SK-N-SH treated with all-trans-retinoic acid at 6 μM for 48 hours (cell line): ENCODE results near the gene MVK.

ENCODE experiments used
- ATAC-seq: fragments of 200-7000 bp; cut with Tn5 transposase; 3 replicates; pipeline ENCODE4 v1.9.1; 2020; ENCODE audit warnings: mild to moderate bottlenecking, moderate library complexity
- BACH2 ChIP-seq: fragments of 250-450 bp; sonication (Bioruptor Pico); IDR thresholded peaks from 2 replicates; pipeline ENCODE4 v1.9.0; 2021; ENCODE audit warnings: mild to moderate bottlenecking, borderline replicate concordance
- CSDC2 ChIP-seq: fragments of 250-450 bp; sonication (Bioruptor Pico); IDR thresholded peaks from 2 replicates; pipeline ENCODE4 v1.5.0; 2020; ENCODE audit warnings: mild to moderate bottlenecking, moderate library complexity
- GLIS3 ChIP-seq: fragments of 250-450 bp; sonication (Bioruptor Pico); IDR thresholded peaks from 2 replicates; pipeline ENCODE4 v1.5.0; 2020; ENCODE audit warnings: mild to moderate bottlenecking, moderate library complexity
- ISL1 ChIP-seq: fragments of 250-450 bp; sonication (Bioruptor Pico); IDR thresholded peaks from 2 replicates; pipeline ENCODE4 v2.1.2; 2022; ENCODE audit warnings: mild to moderate bottlenecking, moderate library complexity
- OSR1 ChIP-seq: fragments of 250-450 bp; sonication (Bioruptor Pico); IDR thresholded peaks from 2 replicates; pipeline ENCODE4 v1.8.0; 2022; ENCODE audit warnings: moderate library complexity, mild to moderate bottlenecking, inconsistent platforms
- PPARA ChIP-seq: fragments of 250-450 bp; sonication (Bioruptor Pico); IDR thresholded peaks from 2 replicates; pipeline ENCODE4 v1.5.0; 2020; ENCODE audit warnings: mild to moderate bottlenecking, borderline replicate concordance
- RARB ChIP-seq: fragments of 250-450 bp; sonication (Bioruptor Pico); IDR thresholded peaks from 2 replicates; pipeline ENCODE4 v1.8.0; 2021; ENCODE audit warnings: mild to moderate bottlenecking, moderate library complexity
- SNAI2 ChIP-seq: fragments of 250-450 bp; sonication (Bioruptor Pico); IDR thresholded peaks from 2 replicates; pipeline ENCODE4 v1.5.0; 2020; ENCODE audit warnings: mild to moderate bottlenecking, moderate library complexity
- TCF4 ChIP-seq: fragments of 250-450 bp; sonication (Bioruptor Pico); IDR thresholded peaks from 2 replicates; pipeline ENCODE4 v1.8.0; 2021; ENCODE audit warnings: mild to moderate bottlenecking, moderate library complexity, borderline replicate concordance
- TOX ChIP-seq: fragments of 250-450 bp; sonication (Bioruptor Pico); IDR thresholded peaks from 2 replicates; pipeline ENCODE4 v1.8.0; 2021; ENCODE audit warnings: mild to moderate bottlenecking, moderate library complexity, borderline replicate concordance
- TSHZ2 ChIP-seq: fragments of 250-450 bp; sonication (Bioruptor Pico); IDR thresholded peaks from 2 replicates; pipeline ENCODE4 v1.5.0; 2020; ENCODE audit warnings: mild to moderate bottlenecking, moderate library complexity
- ZC3H10 ChIP-seq: fragments of 250-450 bp; sonication (Bioruptor Pico); IDR thresholded peaks from 2 replicates; pipeline ENCODE4 v1.5.1; 2021; ENCODE audit warnings: mild to moderate bottlenecking, moderate library complexity
- ZFP3 ChIP-seq: fragments of 250-450 bp; sonication (Bioruptor Pico); IDR thresholded peaks from 2 replicates; pipeline ENCODE4 v1.5.0; 2020; ENCODE audit warnings: mild to moderate bottlenecking, moderate library complexity
- ZFP30 ChIP-seq: fragments of 450-650 bp; formaldehyde crosslinking; IDR thresholded peaks from 2 replicates; pipeline ENCODE4 v1.5.0; 2022; ENCODE audit warnings: mild to moderate bottlenecking, moderate library complexity
- ZNF565 ChIP-seq: fragments of 450-650 bp; formaldehyde crosslinking; conservative IDR thresholded peaks from 2 replicates; pipeline ENCODE4 v1.5.0; 2020; ENCODE audit warnings: low read depth, mild to moderate bottlenecking, moderate library complexity
- ZNF8 ChIP-seq: fragments of 450-650 bp; formaldehyde crosslinking; IDR thresholded peaks from 2 replicates; pipeline ENCODE4 v1.5.0; 2020; ENCODE audit warnings: mild to moderate bottlenecking, moderate library complexity
- TF ChIP-seq, protein P1 (sequence below): fragments of 250-450 bp; sonication (Bioruptor Pico); IDR thresholded peaks from 2 replicates; pipeline ENCODE4 v1.5.1; 2021; ENCODE audit warnings: mild to moderate bottlenecking, moderate library complexity
- TF ChIP-seq, protein P2 (sequence below): fragments of 250-450 bp; sonication (Bioruptor Pico); IDR thresholded peaks from 2 replicates; pipeline ENCODE4 v1.5.1; 2020; ENCODE audit warnings: low read depth, mild to moderate bottlenecking, moderate library complexity
- TF ChIP-seq, protein P3 (sequence below): fragments of 250-450 bp; sonication (Bioruptor Pico); IDR thresholded peaks from 2 replicates; pipeline ENCODE4 v1.8.0; 2020; ENCODE audit warnings: mild to moderate bottlenecking, moderate library complexity, borderline replicate concordance
- TF ChIP-seq, protein P4 (sequence below): fragments of 250-450 bp; sonication (Bioruptor Pico); IDR thresholded peaks from 2 replicates; pipeline ENCODE4 v1.8.0; 2021; ENCODE audit warnings: low read depth, mild to moderate bottlenecking, moderate library complexity, borderline replicate concordance

Gene MVK

GRCh38 chr12:109563291-109564284 is 10.0 kb upstream of the MVK start:
- ATAC-seq: no peak
- TF ChIP-seq ISL1: no peak
- TF ChIP-seq, protein P1, sequence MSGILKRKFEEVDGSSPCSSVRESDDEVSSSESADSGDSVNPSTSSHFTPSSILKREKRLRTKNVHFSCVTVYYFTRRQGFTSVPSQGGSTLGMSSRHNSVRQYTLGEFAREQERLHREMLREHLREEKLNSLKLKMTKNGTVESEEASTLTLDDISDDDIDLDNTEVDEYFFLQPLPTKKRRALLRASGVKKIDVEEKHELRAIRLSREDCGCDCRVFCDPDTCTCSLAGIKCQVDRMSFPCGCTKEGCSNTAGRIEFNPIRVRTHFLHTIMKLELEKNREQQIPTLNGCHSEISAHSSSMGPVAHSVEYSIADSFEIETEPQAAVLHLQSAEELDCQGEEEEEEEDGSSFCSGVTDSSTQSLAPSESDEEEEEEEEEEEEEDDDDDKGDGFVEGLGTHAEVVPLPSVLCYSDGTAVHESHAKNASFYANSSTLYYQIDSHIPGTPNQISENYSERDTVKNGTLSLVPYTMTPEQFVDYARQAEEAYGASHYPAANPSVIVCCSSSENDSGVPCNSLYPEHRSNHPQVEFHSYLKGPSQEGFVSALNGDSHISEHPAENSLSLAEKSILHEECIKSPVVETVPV: no peak
- TF ChIP-seq OSR1 (CRISPR knock-in tag): no peak
- no peak for TF ChIP-seq RARB
- TF ChIP-seq ZNF8: no peak
- TF ChIP-seq TCF4: no peak
- TF ChIP-seq TOX (CRISPR knock-in tag): no peak
- TF ChIP-seq BACH2: no peak
- TF ChIP-seq, protein P2, sequence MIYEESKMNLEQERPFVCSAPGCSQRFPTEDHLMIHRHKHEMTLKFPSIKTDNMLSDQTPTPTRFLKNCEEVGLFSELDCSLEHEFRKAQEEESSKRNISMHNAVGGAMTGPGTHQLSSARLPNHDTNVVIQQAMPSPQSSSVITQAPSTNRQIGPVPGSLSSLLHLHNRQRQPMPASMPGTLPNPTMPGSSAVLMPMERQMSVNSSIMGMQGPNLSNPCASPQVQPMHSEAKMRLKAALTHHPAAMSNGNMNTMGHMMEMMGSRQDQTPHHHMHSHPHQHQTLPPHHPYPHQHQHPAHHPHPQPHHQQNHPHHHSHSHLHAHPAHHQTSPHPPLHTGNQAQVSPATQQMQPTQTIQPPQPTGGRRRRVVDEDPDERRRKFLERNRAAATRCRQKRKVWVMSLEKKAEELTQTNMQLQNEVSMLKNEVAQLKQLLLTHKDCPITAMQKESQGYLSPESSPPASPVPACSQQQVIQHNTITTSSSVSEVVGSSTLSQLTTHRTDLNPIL: no peak
- TF ChIP-seq ZC3H10: no peak
- TF ChIP-seq, protein P3, sequence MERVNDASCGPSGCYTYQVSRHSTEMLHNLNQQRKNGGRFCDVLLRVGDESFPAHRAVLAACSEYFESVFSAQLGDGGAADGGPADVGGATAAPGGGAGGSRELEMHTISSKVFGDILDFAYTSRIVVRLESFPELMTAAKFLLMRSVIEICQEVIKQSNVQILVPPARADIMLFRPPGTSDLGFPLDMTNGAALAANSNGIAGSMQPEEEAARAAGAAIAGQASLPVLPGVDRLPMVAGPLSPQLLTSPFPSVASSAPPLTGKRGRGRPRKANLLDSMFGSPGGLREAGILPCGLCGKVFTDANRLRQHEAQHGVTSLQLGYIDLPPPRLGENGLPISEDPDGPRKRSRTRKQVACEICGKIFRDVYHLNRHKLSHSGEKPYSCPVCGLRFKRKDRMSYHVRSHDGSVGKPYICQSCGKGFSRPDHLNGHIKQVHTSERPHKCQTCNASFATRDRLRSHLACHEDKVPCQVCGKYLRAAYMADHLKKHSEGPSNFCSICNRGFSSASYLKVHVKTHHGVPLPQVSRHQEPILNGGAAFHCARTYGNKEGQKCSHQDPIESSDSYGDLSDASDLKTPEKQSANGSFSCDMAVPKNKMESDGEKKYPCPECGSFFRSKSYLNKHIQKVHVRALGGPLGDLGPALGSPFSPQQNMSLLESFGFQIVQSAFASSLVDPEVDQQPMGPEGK: no peak
- no peak for TF ChIP-seq SNAI2

DNA sequence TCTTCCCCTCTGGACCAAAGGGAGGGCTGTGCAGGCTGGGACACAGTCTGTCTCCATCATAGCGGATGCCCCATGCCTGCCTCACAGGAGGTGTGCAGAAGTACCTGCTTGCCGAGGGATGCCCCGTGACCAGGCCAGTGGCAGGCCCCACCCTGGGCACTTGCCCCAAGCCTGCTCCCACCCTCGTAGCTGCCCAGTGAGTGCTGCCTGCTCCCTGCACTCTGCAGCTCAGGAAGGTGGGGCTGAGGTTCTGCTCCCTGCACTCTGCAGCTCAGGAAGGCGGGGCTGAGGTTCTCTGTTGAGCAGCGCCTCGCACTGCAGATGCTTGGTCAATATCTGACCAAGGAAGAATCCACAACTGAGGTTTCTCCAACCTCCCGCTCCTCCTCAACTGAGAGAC is 7.2 kb upstream of the MVK start:
- no peak for ATAC-seq
- TF ChIP-seq OSR1 (CRISPR knock-in tag): no peak
- TF ChIP-seq SNAI2: no peak
- TF ChIP-seq, protein P4, sequence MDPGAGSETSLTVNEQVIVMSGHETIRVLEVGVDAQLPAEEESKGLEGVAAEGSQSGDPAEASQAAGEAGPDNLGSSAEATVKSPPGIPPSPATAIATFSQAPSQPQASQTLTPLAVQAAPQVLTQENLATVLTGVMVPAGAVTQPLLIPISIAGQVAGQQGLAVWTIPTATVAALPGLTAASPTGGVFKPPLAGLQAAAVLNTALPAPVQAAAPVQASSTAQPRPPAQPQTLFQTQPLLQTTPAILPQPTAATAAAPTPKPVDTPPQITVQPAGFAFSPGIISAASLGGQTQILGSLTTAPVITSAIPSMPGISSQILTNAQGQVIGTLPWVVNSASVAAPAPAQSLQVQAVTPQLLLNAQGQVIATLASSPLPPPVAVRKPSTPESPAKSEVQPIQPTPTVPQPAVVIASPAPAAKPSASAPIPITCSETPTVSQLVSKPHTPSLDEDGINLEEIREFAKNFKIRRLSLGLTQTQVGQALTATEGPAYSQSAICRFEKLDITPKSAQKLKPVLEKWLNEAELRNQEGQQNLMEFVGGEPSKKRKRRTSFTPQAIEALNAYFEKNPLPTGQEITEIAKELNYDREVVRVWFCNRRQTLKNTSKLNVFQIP: no peak
- TF ChIP-seq TSHZ2: no peak
- TF ChIP-seq, protein P3: no peak
- no peak for TF ChIP-seq PPARA
- no peak for TF ChIP-seq BACH2

- no peak for ATAC-seq
Observed at GRCh38 chr12:109567296-109567695, 6.3 kb upstream of the MVK start.

More at GRCh38 chr12:109567296-109567695, 6.3 kb upstream of the MVK start:
- TF ChIP-seq ZFP3 (CRISPR knock-in tag) (no peak), PPARA (no peak), GLIS3 (CRISPR knock-in tag) (no peak), ZNF8 (no peak), ZFP30 (CRISPR knock-in tag) (no peak), TCF4 (no peak), ZNF565 (CRISPR knock-in tag) (no peak), ISL1 (no peak), SNAI2 (no peak), CSDC2 (CRISPR knock-in tag) (no peak)
- TF ChIP-seq, protein P2: no peak
